Inflammatory macrophage treated with lipopolysaccharide for 4 hours (primary cell): ENCODE data around the gene THBD.

Experiments
- DNase-seq: peaks from one replicate; pipeline ENCODE4 v3.0.0-alpha.2; 2020

Gene THBD

GRCh38 chr20:23084282-23084844 lies 34.9 kb upstream of the THBD start:
- DNase-seq, result no peak

GRCh38 chr20:23083553-23084220 lies 34.2 kb upstream of the THBD start:
- no peak for DNase-seq

- peak; percentile 22 for DNase-seq
Measured at GRCh38 chr20:23082846-23083552, 33.5 kb upstream of the THBD start.

- DNase-seq, result no peak
Measured at GRCh38 chr20:23081263-23081819, 31.9 kb upstream of the THBD start.

DNA sequence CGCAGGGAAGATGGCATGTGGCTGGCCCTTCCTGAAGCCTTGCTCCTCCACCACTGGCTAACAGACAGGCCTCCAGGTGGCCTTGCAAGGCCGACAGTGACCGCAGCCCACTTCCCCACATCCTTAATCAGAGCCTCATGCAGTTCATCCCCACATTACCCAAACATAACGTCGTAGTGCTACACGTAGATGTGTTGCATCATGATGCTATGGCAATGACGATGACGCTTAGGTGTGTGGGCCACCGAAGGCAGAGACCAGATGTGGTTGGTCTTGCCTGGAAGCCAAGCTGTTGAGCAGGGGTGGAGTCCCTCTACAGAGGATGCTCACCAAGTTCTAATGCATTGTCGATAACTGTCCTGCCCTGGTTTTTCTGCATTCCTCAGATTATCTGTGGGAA lies 31.0 kb upstream of the THBD start:
- DNase-seq, result no peak

- no peak for DNase-seq
Measured at GRCh38 chr20:23079926-23080325, 30.5 kb upstream of the THBD start.

DNA sequence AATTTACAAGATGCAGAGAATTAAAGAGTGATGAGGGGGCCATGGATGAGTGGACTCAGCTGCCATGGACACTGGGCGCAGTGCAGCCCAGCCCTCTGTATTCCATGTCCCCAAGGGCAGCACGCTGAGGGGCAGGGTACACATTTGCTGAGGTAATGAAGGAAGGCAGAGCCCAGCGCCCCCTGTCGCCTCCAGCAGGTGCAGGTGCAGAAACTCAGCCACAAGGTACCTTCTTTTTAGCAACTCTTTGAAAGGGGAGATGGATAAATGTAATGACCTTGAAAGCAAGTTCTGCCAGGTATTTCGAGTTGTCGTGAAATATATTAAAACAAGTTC lies 29.5 kb upstream of the THBD start:
- no peak for DNase-seq

DNA sequence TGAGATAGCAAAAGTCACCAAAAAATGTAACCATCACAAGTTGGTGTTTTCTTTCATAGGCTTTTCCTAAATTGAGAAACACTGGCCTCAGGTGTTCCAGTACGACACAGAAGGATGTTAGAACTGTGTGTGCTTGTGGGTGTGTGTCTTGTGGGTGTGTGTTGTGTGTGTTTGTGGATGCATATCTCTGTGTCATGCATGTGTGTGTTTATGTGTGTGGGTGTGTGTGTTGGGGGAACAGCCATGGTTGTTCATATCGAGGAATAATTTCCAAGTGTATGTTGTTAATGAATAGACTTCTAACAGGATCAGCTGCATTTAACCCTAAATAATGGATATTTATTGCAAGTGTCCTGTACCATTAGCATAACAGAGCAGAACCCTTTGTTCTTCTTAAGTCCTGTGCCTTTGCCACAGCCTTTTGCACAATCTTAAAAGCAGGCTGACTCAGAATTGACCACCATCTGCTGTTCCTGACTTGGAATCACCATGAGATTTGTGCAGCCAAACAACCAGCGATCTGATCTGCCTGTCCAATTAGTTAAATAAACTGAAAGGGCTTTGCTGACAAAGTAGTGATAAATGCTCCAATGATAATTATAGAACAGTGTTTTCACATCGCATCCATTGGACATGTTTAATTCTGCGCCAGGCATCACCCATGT lies 29.0 kb upstream of the THBD start:
- DNase-seq, result peak; percentile 22

- no peak for DNase-seq
Measured at GRCh38 chr20:23077277-23077676, 27.8 kb upstream of the THBD start.

DNA sequence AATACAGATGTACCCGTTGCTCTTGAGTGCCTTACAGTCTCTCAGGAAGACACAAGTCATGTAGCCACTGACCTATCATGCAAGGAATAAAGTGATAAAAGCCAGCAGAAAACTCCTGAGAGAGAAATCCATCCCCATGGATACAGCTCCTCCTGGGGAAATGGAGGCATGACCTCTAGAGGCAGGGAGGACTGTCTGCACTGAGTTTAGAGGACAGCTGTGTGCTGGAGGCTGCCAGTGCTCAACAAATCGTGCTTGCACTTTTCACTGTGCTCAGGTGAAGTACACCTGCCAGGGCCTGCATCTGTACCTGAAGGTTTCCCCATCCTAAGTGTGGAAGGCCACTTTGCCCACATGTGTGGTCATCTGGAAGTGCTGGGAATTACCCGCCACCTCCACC lies 24.6 kb upstream of the THBD start:
- DNase-seq, result no peak

- DNase-seq, result no peak
Measured at GRCh38 chr20:23072892-23073586, 23.6 kb upstream of the THBD start.

DNA sequence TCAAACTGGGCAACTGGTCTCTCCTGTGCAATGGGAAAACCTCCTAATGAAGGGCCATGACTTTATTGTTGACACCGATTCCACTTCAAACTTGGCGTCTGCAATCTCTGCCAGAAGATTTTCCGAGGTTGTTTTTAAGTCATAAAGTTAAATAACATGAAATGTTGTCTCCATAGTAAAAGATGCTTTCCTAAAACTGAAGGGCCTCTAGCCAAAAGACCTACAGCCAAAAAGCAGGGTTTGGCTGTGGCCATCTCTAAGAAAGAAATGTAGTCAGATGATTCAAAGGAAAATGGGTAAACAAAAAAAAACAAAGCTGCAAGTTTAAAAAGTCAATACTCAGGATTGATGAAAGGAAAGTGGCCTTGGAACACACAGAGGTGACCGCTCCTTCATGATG lies 22.5 kb upstream of the THBD start:
- DNase-seq, result no peak

GRCh38 chr20:23071398-23071797 lies 21.9 kb upstream of the THBD start:
- DNase-seq, result no peak

DNA sequence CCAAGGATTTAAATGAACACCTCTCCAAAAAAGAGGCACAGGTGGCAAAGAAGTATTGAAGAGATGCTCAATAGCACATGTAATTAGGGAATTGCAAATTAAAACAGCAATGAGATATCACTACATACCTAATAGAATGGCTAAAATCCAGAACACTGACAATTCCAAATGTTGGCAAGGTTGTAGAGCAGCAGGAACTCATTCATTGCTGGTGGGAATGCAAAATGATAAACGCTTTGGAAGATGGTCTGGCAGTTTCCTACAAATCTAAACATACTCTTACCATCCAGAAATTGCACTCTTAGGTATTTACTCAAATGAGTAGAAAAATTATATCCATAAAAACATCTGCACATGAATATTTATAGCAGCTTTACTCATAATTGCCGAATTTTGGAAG lies 19.6 kb upstream of the THBD start:
- DNase-seq, result no peak

GRCh38 chr20:23068283-23068682 lies 18.8 kb upstream of the THBD start:
- no peak for DNase-seq

DNA sequence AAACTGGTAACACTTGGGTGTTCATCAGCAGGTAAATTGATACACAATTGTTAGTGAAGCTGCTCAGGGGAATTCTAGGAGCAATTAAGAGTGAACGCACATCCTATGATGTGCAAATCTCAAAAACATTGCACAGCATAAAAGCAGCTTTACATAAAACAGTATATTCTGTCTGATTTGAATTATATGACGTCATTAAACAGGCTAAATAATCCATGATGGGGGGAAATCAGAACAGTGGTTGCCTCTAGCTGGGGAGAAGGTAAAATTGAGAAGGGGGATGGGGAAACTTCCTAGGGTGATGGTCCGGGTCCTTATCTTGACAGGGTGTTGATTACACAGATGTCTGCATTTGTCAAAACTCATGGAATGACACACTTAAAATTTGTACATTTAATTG lies 17.3 kb upstream of the THBD start:
- no peak for DNase-seq

DNA sequence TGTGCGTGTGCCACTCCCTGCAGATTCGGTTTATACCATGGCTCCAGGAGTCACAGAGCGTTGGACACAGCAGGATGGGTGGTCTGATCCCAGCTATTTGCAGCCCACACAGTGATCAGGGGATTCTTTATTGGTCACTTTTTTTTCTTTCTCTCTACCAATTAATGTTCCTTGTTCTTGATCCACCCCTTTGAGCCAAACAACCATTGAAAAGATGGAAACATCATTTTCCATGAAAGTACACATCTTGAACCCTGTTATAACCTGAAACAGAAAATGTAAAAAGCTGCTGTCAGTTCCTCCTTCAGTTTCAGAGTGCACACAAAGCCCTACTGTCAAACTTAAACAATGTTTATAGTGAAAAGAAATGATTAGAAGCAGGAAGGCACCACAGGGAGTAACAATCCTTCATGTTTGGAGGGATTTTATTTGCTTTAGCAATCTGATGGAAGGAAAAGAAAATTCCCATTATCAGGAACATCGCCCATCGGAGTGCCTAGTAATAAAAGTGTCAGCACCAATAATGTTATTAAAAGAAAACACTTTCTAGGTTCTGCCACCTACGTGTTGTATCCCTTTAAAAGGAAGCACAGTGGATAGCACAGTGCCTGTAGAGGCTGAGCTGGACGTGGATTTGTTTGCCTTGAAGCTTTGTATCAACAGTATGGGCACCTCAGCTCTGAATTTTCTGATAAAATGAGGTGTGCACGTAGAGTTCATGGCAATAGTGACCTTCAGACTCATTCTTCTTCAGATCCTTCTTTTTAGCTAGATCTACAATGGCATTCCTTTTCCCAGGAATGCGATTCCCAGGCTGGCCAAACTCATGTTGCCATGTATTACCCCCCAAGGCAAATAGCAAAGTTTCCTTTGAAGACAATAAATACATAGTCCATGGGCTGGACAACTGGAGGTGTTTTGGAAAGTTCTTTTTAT lies 16.1 kb upstream of the THBD start:
- no peak for DNase-seq

DNA sequence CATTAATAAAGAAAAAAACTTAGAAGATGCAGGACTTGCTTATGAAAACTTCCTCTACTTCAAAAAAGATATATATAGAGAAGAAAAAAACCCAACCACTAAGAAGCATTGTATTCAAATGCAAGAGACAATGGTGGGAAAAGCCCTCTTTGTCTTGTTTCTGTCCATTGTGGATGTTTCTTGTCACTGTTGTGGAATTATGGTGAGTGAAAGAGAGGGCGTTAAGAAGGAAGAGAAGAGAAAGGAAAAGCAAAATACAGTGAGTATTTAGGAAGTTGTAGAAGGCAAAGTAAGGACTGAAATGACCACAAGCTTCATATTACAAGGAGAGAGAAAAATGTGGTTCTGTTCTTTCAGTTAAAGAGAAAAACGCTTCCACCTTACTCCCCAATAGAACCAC lies 14.1 kb upstream of the THBD start:
- DNase-seq, result peak; percentile 44

DNA sequence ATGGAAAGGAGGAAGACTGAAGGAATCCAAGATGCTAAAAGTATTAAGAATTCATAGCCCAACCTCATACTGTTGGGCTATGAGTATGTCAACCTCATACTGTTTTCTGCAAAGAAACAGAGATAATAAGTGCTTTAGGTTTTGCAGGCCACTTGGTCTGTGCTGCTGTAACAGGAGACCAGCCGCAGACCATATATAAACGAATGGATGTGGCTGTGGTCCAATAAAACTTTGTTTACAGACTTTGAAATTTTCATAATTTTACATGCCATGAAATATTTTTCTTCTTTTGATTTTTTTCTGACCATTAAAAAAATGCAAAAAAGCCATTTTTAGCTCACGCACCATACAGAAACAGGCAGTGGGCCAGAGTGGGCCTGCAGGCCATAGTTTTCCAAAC lies 13.7 kb upstream of the THBD start:
- DNase-seq, result no peak

GRCh38 chr20:23062632-23063031 lies 13.2 kb upstream of the THBD start:
- no peak for DNase-seq

DNA sequence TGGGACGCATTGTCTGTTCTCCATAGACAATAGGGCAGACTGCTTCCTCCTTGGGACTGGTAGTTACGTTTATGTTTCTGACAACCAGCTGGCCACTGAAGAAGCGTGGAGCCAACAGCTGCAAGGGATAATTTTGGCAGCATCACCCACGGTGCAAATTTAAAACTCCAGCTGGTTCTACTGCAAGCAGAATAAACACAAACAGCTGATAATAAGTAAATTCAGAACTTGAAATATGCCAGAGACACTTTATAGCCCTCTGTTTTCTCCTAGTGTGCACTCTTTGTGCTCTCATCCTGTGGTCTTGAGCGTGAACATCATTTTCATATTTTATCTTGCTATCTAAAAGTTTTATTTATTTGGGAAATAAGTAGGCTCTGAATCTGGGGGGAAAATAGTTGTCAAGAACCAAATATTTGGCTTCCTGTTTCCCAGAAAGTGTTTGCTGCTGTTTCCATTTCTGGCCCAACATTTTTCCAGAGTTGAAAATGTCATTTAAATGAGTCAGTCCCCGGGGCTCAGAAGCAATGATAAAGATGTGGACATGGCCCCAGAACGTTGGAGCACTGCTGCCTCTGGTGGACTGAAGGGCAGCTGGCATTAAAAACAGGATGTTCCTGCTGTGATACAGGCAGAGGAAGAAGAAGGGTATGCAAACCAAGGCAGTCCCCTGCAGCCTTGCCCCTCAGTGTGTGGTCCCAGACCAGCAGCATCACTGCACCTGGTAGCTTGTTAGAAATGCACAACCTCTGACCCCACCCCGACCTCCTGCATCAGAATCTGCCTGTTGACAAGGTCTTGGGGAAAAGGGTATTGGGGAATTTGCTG lies 12.5 kb upstream of the THBD start:
- DNase-seq, result peak; percentile 69
